ENCODE results near the gene FDPS.
A peak's percentile ranks its signal among the peaks of the same experiment; 100 is the strongest.

FDPS gene

DNA sequence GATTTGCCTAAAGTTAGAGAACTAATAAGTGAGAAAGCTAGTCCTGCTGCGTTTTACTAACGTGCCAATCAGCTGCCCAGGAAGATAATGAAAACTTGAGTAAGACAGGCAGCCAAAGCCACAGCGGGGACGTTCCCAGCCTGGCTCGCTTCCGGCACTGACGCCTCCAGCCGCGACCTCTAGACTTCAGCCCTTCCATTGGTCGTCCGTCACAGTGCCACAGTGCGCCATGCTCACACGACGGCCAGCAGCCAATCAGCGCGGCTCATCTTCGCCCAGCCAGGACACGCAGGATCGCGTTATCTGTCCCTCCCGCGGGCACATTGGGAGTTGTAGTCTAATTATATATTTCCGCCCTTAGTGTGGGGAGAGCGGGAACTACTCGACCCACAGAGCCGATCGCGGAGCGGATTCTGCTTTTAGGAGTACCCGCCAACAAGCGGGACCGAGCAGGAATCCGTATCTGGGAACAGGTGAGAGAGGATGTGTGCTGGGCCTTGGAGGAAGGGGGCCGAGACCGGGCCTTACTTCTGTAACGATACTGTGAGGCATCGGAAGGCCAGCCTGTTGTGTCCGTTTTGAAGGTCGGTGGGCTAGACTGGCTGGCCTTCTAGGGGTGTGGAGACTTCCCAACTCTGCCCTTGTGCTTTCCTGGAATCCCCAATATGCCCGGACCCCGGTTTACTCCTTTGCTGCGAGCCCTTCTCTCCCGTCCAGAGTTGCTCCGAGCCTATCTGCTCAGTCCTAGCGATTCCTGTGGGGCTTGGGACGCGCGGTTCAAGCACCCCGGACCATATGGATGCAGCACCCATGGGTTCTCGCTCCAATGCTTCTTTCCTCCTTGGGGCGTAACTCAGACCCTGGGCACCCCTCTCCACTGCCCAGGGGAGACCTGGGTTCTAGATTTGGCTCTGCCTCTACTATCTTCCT is at the start of gene FDPS:
Gene FDPS, plus strand, starts transcription at position 374 of the 930 bp plus-strand sequence. CDS start 924 bp downstream, outside the sequence.
- peak; percentile 98 to 99 for DNase-seq

DNA sequence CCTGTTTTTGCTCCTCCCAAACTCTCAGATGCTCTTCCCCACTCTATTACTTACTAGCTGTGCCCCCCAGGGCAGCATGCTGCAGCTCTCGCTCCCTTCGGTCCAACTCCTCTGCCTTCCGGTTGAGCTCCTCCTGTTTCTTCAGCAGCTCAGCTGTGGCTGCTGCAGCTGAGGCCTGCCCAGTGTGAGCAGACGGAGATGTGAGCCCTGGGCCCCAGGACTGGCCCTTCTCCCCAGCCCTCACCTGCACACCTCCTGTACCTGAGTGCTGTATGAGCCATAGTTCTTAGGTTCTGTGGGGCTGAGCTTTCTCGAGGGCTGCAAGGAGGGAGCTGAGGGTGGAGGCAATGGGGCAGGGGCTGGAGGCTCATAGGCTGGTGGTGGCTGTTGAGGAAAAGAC is 48.4 kb upstream of the FDPS start:
- no peak for DNase-seq

DNA sequence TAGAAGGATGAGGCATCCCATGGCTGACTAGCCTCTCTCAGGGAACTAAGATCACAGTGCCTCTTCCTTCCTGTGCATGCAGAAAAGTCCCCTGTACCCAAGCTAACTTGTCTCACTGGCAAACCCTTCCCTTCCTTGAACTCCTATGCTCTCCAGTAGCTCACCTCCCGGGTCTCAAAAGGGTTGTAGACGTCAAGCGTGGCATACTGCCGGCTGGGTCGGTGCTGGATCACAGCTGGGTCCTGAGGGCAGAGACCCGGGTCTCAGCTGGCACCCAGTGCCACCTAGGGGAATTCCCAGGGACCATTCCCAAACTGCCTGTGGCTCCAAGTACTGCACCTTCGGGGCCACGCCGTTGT is 47.2 kb upstream of the FDPS start:
- peak; percentile 25 for DNase-seq

DNA sequence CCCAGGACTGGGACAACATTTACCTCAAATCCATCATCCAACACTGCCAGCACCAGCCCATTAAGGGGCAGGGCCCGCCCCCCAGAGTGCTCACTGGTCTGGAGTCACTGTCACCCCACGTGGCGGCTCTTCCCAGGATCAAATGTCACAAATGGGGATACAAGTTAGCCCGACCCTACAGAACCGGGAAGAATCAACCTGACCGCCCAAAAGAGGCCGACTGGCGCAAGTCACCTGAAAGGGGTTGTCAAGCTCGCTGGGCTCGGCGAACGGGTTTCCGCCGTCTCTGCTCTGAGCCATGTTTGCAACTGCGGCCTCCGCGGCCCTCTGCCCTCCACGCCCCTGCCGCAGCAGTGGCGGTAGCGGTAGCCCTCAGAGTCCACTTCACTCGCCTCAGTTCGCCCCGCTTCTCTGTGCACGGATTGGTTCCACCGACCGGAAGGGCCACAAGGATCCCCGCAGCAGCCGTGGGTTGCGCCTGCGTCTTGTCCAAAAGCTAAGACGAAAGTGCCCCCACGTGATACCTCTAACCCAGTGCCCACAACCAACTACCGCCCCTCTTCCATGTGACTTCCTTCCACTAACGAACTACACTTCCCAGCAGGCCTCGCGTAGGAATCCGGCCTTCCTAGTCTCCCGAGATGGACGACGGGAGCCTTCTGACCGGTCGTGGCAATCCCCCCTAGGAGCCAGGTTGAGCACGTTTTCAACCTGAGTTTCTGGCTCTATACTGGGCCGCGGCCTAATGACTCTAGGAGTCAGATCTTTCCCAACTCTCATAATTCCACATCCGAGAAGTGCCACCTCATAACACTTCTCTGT is 46.6 kb upstream of the FDPS start, which contains the start of gene SCAMP3:
Gene SCAMP3, minus strand, starts transcription at position 509 of the 822 bp plus-strand sequence. Its CDS starts 209 bp downstream, at position 300.
- peak; percentile 98 for DNase-seq

DNA sequence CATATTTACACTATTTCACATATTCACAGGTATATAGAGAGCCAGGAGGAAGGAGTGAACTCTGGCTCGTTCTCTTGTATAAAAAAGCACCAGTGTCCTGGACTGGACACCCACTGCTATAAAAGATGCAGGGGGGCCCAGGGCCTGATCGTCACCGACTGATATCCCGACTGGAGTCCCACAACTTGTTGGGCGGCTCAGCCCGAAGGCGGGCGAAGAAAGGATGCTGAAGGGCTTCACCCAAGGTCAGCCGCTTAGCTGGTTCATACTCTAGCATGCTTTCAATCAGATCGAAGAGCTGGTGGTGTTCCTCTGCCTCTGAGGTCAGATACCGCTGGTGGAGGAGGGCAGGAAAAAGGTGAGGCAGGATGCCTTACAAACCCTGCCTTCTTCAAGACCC is 45.6 kb upstream of the FDPS start:
- DNase-seq: no peak

DNA sequence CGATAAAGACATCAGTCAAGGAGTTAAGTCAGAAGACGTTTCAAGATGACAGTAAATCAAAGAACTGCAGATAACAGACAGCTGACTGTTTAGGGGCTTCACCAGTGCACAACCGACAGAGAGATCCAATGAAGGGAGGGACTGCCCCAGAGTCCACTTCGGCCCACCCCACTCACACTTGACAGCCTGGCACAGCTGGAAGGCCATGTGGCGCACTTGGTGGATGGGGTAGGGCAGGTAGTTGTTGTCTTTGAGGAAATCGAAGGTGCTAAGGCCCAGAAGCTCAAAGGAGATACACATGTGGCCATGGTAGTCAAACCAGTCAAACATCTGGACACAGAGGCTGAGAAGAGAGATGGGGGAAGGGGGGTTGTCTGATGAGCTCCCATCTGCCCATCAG is 42.1 kb upstream of the FDPS start:
- DNase-seq: no peak

DNA sequence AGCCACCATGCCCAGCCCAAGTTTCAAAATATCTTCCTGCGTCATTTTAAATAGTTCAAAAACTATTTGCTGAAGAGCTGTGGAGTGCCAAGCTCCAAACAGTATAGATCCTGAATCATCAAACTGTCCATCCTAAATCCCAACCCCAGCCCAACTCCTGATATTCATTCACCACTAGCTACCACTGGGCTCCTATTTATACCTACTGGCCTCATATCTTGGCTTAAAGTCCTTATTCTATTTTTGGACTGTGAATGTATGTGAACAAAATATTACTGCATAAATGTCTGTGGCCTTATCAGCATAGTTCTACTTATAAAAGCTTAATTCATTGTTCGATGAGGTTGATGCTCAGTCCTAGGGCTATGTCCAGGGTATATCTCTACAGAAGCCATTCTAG is 41.3 kb upstream of the FDPS start:
- no peak for DNase-seq

DNA sequence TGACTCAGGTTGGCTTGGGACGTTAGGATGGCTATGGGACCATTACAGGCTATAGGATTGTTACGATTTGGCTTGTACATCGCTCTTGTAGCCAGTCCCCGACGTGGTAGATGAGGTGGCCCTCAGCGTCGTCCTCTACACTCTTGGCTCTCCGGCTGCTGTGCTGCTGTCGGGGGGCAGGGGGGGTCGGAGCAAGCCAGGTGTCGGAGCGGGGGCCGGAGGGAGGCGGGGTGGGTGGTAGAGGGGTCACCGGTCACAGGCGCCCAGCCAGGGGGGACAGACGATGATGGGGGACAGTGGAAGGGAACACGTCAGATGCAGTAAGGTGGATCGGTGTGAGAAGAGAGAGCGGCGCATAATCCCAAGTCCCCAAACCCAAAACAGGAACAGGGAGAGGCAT is 40.0 kb upstream of the FDPS start:
- no peak for DNase-seq

DNA sequence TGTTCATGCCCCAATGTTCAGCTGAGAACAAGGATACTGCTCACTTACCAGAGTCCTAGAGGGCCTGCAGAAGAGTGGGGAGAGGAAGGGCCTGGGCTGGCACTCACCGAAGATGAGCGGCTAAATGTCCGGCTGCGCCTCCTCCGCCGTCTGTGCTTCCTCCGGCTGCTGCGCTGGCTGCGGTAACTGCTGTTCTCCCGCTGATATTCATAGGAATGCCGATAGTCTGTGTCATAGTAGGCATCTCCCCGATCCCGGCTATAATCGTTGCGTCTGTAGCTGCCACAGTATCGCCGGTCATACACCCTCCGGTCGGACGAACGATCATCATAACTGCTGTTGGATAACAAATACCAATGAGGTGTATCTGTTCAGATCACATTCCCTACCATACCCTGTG is 39.3 kb upstream of the FDPS start:
- no peak for DNase-seq

DNA sequence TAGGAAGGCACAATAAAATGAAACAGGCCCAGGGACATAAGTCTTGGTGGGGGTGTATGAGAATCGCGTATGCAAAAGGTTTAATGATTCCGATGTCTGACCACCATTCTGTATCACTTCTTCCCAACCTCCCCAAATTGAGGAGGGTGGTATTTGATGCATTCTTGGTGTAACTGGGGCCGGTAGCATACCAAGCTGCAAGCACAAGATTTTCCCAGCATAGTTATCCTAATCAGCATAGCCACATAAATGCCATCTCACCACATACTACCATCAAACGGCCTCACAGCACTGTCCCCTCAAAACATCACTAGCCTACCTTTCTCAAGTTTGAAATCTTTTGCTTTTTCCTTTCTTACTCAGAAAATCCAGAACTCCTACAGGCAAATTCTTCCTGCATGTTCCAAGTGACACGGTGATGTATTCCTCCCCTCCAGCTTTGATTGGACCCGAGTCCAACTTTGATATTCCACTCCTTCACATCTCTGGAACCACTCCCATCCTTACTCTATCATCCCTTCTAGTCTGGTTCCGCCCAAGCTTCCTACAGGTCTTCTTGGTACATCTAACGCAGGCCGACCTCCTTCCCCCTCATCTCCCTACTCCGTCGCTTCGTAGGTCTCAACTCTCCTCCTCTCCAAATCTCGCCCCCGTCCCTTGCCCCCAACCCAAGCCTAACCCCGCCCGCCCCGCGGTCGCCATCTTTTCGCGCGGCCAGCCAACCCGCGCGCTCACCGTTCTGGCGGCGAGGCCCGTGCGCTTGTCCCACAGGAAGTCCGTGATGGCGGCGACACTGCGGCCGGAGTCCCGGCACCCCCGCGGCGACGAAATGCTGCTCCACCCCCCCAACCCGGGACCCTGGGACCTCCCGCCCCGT is 36.0 kb upstream of the FDPS start:
- DNase-seq: peak in 1 of 2 donors; percentile 15

DNA sequence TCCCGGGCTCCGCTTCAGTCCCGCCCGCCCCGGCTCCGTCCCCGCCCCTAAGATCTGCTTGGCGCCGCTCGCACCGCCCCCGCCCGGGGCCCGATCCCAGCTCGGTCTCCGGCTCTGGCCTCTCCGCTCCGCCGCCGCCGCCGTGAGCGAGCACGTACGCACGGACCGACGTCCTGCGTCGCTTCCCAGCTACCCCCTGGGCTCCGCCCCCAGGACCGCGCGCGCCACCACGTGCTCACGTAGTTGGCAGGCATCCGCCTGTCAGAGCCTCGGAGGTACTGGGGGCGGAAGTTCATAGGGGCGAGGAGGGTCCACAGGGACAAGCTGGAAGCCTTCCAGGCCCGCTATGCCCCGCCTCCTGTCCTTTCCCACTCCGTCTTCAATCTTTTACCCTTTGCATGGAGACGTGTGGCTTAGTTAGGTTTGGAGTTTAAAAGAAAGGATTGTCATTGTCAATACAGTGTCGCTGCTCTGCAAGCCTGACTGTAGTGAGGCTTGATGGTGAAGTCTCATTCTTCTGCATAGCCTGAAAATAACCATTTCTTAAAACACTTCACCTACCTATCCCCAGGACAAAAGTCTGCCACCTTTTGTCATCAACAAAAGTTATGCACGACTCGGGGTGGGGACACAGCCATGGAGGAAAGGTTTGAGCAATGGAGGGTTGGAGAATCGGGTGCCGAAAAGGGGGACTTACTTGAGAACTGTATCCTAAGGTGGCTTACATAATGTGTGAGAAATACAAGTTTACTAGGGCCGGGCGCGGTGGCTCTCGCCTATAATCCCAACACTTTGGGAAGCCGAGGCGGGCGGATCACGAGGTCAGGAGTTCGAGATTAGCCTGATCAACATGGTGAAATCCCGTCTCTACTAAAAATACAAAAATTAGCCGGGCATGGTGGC is 35.1 kb upstream of the FDPS start, which contains the start of gene CLK2:
Gene CLK2, minus strand, starts transcription at position 162 of the 903 bp plus-strand sequence. CDS start 2,527 bp downstream, outside the sequence.
- peak; percentile 94 to 96 for DNase-seq

DNA sequence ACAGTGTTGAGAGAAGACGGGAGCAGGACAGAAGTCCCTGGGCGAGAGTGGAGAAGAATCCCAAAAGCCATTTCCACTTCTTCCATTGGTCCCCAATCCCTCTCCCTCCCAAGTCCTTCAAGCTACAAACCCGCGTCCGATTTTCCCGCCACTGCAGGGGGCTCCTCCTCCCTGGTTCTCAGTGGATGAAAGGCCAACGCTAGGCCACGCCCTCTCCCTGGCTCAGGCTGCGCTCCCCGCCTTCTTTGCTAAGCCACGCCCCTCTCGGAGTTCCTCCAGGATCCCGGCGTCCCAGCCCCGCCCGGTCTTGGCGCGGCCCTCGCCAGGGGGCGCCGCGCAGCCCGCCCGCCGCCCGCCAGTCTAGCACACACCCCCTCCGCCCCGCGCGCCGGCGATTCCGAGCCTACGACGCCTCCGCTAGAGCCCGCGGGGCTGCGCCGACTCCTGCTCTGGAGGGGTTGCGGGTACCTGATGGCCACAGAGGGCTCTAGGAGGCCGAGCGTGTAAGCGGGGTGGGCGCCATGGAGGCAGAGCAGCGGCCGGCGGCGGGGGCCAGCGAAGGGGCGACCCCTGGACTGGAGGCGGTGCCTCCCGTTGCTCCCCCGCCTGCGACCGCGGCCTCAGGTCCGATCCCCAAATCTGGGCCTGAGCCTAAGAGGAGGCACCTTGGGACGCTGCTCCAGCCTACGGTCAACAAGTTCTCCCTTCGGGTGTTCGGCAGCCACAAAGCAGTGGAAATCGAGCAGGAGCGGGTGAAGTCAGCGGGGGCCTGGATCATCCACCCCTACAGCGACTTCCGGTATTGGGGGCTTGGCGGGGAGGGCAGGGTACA is 31.4 kb upstream of the FDPS start, which contains the start of gene HCN3:
Gene HCN3, plus strand, starts transcription at position 394 of the 832 bp plus-strand sequence. Its CDS starts 128 bp downstream, at position 522.
- peak; percentile 91 to 98 for DNase-seq

DNA sequence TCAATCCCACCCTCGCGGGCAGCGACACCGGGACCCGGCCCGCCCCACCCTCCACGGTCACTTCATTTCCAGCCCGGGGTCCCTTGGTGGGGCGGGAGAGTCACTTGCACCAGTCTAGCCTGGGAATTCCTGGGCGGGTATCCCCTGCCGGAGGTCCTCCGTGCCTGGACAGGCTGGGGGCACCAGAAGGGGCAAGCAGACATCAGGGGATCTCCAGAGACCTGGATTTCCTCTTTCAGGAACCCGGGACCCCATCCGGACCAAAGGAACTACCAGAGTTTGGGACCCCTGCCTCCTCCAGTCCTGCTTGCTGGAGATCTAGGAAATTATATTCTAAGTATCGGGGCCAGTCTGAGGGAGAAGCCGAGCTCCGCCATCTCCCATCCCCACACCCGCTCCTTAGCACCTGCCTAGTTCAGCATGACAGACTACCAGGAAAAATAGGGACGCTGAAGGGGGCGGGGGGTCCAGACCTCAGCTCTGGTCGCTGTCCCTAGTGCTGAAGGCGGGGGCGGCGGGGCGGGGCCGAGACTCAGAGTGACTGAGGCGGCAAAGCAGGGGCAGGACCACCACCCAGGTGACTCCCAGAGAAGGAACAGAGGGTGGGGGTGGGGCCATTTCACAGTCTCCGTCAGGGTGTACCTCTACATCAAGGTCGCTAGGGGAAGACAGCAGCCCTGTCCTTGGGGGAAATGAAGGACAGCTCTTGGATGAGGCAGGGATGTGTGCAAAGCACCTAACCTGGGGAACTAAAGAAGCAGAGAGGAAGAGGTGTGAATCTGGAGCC is 30.6 kb upstream of the FDPS start:
- peak; percentile 12 to 23 for DNase-seq

DNA sequence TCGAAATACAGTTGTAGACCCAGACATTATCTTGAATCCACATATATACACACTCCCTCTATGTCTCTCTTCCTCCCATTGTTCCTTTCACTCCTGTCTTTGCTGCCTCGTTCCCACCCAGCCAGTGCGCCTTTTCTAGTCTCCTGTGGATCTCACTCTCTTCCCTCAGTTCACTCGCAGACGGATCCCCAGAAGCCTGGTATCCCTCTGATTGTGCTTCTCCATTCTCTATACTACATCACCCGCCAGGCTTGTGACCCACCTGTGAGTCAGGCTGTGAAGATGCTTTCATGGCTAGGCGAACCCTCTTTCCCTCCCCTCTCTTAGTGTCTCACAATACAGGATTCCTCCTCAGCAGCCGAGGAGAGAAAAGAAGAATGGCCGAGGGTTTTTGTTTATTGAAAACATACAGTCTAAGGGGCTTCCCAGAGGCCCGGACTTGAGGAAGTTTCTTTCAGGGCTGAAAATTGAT is 29.9 kb upstream of the FDPS start:
- DNase-seq: no peak

DNA sequence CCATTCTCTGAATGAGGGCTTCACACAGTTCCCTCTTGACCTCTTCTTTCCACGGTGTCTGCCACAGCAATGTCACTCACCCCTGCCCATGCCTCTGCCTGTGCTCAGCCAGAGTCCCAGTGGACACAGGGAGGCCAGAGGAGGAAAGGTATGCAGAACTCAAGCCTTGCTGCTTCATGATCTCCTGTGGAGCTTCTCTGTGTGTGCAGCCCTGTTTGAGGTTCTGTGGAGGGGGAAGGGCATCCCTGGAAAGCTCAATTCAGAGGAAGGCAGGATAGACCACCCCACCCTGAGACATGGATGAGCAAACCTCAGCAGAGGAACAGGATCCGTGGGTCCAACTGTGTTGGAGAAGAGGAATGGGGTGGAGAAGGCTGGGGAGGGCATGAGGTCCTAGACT is 29.4 kb upstream of the FDPS start:
- no peak for DNase-seq

DNA sequence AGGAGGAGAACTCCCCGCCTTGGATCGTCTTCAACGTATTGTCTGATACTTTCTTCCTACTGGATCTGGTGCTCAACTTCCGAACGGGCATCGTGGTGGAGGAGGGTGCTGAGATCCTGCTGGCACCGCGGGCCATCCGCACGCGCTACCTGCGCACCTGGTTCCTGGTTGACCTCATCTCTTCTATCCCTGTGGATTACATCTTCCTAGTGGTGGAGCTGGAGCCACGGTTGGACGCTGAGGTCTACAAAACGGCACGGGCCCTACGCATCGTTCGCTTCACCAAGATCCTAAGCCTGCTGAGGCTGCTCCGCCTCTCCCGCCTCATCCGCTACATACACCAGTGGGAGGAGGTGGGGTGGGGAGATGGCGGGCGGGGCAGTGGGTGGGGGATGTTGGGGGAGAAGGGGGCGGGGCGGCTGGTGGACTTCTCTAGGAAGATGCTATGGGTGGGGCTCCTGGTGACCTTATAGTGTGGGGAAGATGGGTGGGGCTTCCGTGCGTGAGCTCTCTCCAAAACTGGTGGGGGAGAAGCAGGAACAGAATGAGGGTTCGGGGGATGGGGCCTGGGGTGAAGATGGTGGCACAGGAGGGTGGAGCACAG is 26.1 kb upstream of the FDPS start:
- DNase-seq: no peak

DNA sequence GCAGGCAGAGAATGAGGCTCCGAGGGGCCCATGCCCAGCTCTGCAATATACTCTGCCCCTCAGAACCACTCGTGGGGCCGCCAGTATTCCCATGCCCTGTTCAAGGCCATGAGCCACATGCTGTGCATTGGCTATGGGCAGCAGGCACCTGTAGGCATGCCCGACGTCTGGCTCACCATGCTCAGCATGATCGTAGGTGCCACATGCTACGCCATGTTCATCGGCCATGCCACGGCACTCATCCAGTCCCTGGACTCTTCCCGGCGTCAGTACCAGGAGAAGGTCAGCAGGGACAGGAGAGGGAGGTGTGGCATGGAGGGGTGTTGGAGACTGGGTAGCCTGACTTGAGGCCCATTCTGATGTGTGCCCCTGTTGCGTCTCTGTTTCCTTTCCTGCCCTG is 24.2 kb upstream of the FDPS start:
- no peak for DNase-seq

DNA sequence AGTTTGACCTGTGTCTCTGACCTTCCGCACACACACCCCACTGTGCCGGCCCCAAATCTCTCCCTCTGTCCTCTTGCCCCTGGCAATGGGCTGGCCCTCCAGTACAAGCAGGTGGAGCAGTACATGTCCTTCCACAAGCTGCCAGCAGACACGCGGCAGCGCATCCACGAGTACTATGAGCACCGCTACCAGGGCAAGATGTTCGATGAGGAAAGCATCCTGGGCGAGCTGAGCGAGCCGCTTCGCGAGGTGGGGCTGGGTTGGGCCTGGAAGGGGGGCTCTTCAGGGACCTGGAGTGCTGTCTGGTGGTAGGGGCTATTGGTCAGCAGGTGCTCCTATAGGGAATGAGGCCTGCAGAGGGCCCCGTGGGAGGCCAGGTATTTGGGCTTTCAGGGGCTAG is 23.6 kb upstream of the FDPS start:
- DNase-seq: no peak

DNA sequence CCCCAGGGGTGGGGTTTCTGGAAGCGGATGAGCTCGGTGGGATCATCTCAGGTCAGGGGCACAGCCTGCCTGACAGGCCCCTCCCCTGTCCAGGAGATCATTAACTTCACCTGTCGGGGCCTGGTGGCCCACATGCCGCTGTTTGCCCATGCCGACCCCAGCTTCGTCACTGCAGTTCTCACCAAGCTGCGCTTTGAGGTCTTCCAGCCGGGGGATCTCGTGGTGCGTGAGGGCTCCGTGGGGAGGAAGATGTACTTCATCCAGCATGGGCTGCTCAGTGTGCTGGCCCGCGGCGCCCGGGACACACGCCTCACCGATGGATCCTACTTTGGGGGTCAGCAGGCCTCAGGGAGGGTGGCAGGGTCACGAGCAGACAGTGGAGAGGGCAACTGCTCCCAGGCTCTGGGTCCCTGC is 23.0 kb upstream of the FDPS start:
- DNase-seq: no peak

Data from inflammatory macrophage treated with lipopolysaccharide for 1 hour (primary cell).